SK-N-SH treated with all-trans-retinoic acid at 6 μM for 48 hours (cell line): ENCODE measurements around the gene CHST4.

Experiments
- ATAC-seq: fragments of 200-7000 bp; cut with Tn5 transposase; 3 replicates; pipeline ENCODE4 v1.9.1; 2020; ENCODE audit warnings: mild to moderate bottlenecking, moderate library complexity
- ARNTL ChIP-seq: fragments of 450-650 bp; formaldehyde crosslinking; IDR thresholded peaks from 2 replicates; pipeline ENCODE4 v1.5.0; 2020; ENCODE audit warnings: low read depth, mild to moderate bottlenecking, moderate library complexity, borderline replicate concordance
- BACH2 ChIP-seq: fragments of 250-450 bp; sonication (Bioruptor Pico); IDR thresholded peaks from 2 replicates; pipeline ENCODE4 v1.9.0; 2021; ENCODE audit warnings: mild to moderate bottlenecking, borderline replicate concordance
- CREB5 ChIP-seq: fragments of 250-450 bp; sonication (Bioruptor Pico); IDR thresholded peaks from 2 replicates; pipeline ENCODE4 v1.5.1; 2020; ENCODE audit warnings: low read depth, mild to moderate bottlenecking, moderate library complexity
- CSDC2 ChIP-seq: fragments of 250-450 bp; sonication (Bioruptor Pico); IDR thresholded peaks from 2 replicates; pipeline ENCODE4 v1.5.0; 2020; ENCODE audit warnings: mild to moderate bottlenecking, moderate library complexity
- CSRNP3 ChIP-seq: fragments of 250-450 bp; sonication (Bioruptor Pico); IDR thresholded peaks from 2 replicates; pipeline ENCODE4 v1.5.1; 2021; ENCODE audit warnings: mild to moderate bottlenecking, moderate library complexity
- ESRRG ChIP-seq: fragments of 250-450 bp; sonication (Bioruptor Pico); IDR thresholded peaks from 2 replicates; pipeline ENCODE4 v1.6.1; 2021; ENCODE audit warnings: mild to moderate bottlenecking
- GLIS3 ChIP-seq: fragments of 250-450 bp; sonication (Bioruptor Pico); IDR thresholded peaks from 2 replicates; pipeline ENCODE4 v1.5.0; 2020; ENCODE audit warnings: mild to moderate bottlenecking, moderate library complexity
- ISL1 ChIP-seq: fragments of 250-450 bp; sonication (Bioruptor Pico); IDR thresholded peaks from 2 replicates; pipeline ENCODE4 v2.1.2; 2022; ENCODE audit warnings: mild to moderate bottlenecking, moderate library complexity
- OSR1 ChIP-seq: fragments of 250-450 bp; sonication (Bioruptor Pico); IDR thresholded peaks from 2 replicates; pipeline ENCODE4 v1.8.0; 2022; ENCODE audit warnings: moderate library complexity, mild to moderate bottlenecking, inconsistent platforms
- PATZ1 ChIP-seq: fragments of 250-450 bp; sonication (Bioruptor Pico); IDR thresholded peaks from 2 replicates; pipeline ENCODE4 v1.8.0; 2020; ENCODE audit warnings: mild to moderate bottlenecking, moderate library complexity, borderline replicate concordance
- POU6F1 ChIP-seq: fragments of 250-450 bp; sonication (Bioruptor Pico); IDR thresholded peaks from 2 replicates; pipeline ENCODE4 v1.8.0; 2021; ENCODE audit warnings: low read depth, mild to moderate bottlenecking, moderate library complexity, borderline replicate concordance
- PPARA ChIP-seq: fragments of 250-450 bp; sonication (Bioruptor Pico); IDR thresholded peaks from 2 replicates; pipeline ENCODE4 v1.5.0; 2020; ENCODE audit warnings: mild to moderate bottlenecking, borderline replicate concordance
- RARB ChIP-seq: fragments of 250-450 bp; sonication (Bioruptor Pico); IDR thresholded peaks from 2 replicates; pipeline ENCODE4 v1.8.0; 2021; ENCODE audit warnings: mild to moderate bottlenecking, moderate library complexity
- SNAI2 ChIP-seq: fragments of 250-450 bp; sonication (Bioruptor Pico); IDR thresholded peaks from 2 replicates; pipeline ENCODE4 v1.5.0; 2020; ENCODE audit warnings: mild to moderate bottlenecking, moderate library complexity
- TCF4 ChIP-seq: fragments of 250-450 bp; sonication (Bioruptor Pico); IDR thresholded peaks from 2 replicates; pipeline ENCODE4 v1.8.0; 2021; ENCODE audit warnings: mild to moderate bottlenecking, moderate library complexity, borderline replicate concordance
- TOX ChIP-seq: fragments of 250-450 bp; sonication (Bioruptor Pico); IDR thresholded peaks from 2 replicates; pipeline ENCODE4 v1.8.0; 2021; ENCODE audit warnings: mild to moderate bottlenecking, moderate library complexity, borderline replicate concordance
- TSHZ2 ChIP-seq: fragments of 250-450 bp; sonication (Bioruptor Pico); IDR thresholded peaks from 2 replicates; pipeline ENCODE4 v1.5.0; 2020; ENCODE audit warnings: mild to moderate bottlenecking, moderate library complexity
- ZC3H10 ChIP-seq: fragments of 250-450 bp; sonication (Bioruptor Pico); IDR thresholded peaks from 2 replicates; pipeline ENCODE4 v1.5.1; 2021; ENCODE audit warnings: mild to moderate bottlenecking, moderate library complexity
- ZFP3 ChIP-seq: fragments of 250-450 bp; sonication (Bioruptor Pico); IDR thresholded peaks from 2 replicates; pipeline ENCODE4 v1.5.0; 2020; ENCODE audit warnings: mild to moderate bottlenecking, moderate library complexity
- ZFP30 ChIP-seq: fragments of 450-650 bp; formaldehyde crosslinking; IDR thresholded peaks from 2 replicates; pipeline ENCODE4 v1.5.0; 2022; ENCODE audit warnings: mild to moderate bottlenecking, moderate library complexity
- ZNF565 ChIP-seq: fragments of 450-650 bp; formaldehyde crosslinking; conservative IDR thresholded peaks from 2 replicates; pipeline ENCODE4 v1.5.0; 2020; ENCODE audit warnings: low read depth, mild to moderate bottlenecking, moderate library complexity
- ZNF70 ChIP-seq: fragments of 450-650 bp; formaldehyde crosslinking; IDR thresholded peaks from 2 replicates; pipeline ENCODE4 v1.5.0; 2020; ENCODE audit warnings: mild to moderate bottlenecking, moderate library complexity
- ZNF8 ChIP-seq: fragments of 450-650 bp; formaldehyde crosslinking; IDR thresholded peaks from 2 replicates; pipeline ENCODE4 v1.5.0; 2020; ENCODE audit warnings: mild to moderate bottlenecking, moderate library complexity

Gene CHST4

GRCh38 chr16:71499775-71500364 lies 26.4 kb upstream of the CHST4 start:
- ATAC-seq, result peak; percentile 88
- TF ChIP-seq RARB (CRISPR knock-in tag), result no peak
- no peak for TF ChIP-seq ZNF8 (CRISPR knock-in tag)
- no peak for TF ChIP-seq CSDC2 (CRISPR knock-in tag)
- TF ChIP-seq POU6F1 (CRISPR knock-in tag), result no peak
- TF ChIP-seq TOX (CRISPR knock-in tag), result no peak
- no peak for TF ChIP-seq GLIS3
- TF ChIP-seq ZNF565 (CRISPR knock-in tag), result no peak
- TF ChIP-seq SNAI2 (CRISPR knock-in tag), result no peak
- no peak for TF ChIP-seq ZNF70 (CRISPR knock-in tag)
- no peak for TF ChIP-seq ARNTL (CRISPR knock-in tag)
- TF ChIP-seq CREB5, result no peak
- no peak for TF ChIP-seq ISL1 (CRISPR knock-in tag)
- TF ChIP-seq ZFP3 (CRISPR knock-in tag), result no peak
- no peak for TF ChIP-seq ZFP30
- TF ChIP-seq TCF4 (CRISPR knock-in tag), result no peak
- TF ChIP-seq OSR1 (CRISPR knock-in tag), result no peak
- no peak for TF ChIP-seq ZC3H10 (CRISPR knock-in tag)
- TF ChIP-seq PATZ1, result no peak
- no peak for TF ChIP-seq TSHZ2 (CRISPR knock-in tag)
- TF ChIP-seq, all 23 proteins: peak for 0

- no peak for TF ChIP-seq ARNTL (CRISPR knock-in tag)
- TF ChIP-seq POU6F1 (CRISPR knock-in tag), result no peak
- TF ChIP-seq ZFP3 (CRISPR knock-in tag), result no peak
- no peak for TF ChIP-seq BACH2 (CRISPR knock-in tag)
- TF ChIP-seq CSDC2 (CRISPR knock-in tag), result no peak
- TF ChIP-seq ESRRG (CRISPR knock-in tag), result no peak
- ATAC-seq, result no peak
Measured at GRCh38 chr16:71500964-71501363, 25.3 kb upstream of the CHST4 start.

GRCh38 chr16:71501547-71501946 lies 24.7 kb upstream of the CHST4 start:
- TF ChIP-seq BACH2 (CRISPR knock-in tag) (no peak), ZFP3 (CRISPR knock-in tag) (no peak), OSR1 (CRISPR knock-in tag) (no peak), ZNF70 (CRISPR knock-in tag) (no peak), RARB (CRISPR knock-in tag) (no peak), TSHZ2 (CRISPR knock-in tag) (no peak), CSRNP3 (CRISPR knock-in tag) (no peak), SNAI2 (CRISPR knock-in tag) (no peak), ZC3H10 (CRISPR knock-in tag) (no peak), ZNF565 (CRISPR knock-in tag) (no peak), PPARA (CRISPR knock-in tag) (no peak), ESRRG (CRISPR knock-in tag) (no peak), ARNTL (CRISPR knock-in tag) (no peak), TOX (CRISPR knock-in tag) (no peak), ZFP30 (no peak), ISL1 (CRISPR knock-in tag) (no peak)
- no peak for ATAC-seq
